Memory B cell (primary cell): Measurements from ENCODE around the gene BNC2.

Experiments used
- ATAC-seq: fragments of 150-1000 bp; cut with Tn5 transposase; 2 replicates; pipeline ENCODE4 v1.10.0; 2021; ENCODE audit warnings: low read depth, mild to moderate bottlenecking, moderate library complexity
- DNase-seq, 2 donors: peaks; one replicate each; pipeline ENCODE4 v3.0.0; 2022; ENCODE audit warnings: low spot score in 2 of 2
- H3K27ac Mint-ChIP-seq: one replicate; pipeline ENCODE4 v1.8.0; 2022; ENCODE audit warnings: mild to moderate bottlenecking, moderate library complexity, mixed read lengths
- H3K27me3 Mint-ChIP-seq: one replicate; pipeline ENCODE4 v1.8.0; 2022; ENCODE audit warnings: mixed read lengths
- H3K36me3 Mint-ChIP-seq: one replicate; pipeline ENCODE4 v1.8.0; 2022; ENCODE audit warnings: mild to moderate bottlenecking, mixed read lengths
- H3K4me1 Mint-ChIP-seq: one replicate; pipeline ENCODE4 v1.8.0; 2022; ENCODE audit warnings: mixed read lengths
- H3K4me3 Mint-ChIP-seq: one replicate; pipeline ENCODE4 v1.8.0; 2022; ENCODE audit warnings: mild to moderate bottlenecking, moderate library complexity, mixed read lengths
- H3K9me3 Mint-ChIP-seq: one replicate; pipeline ENCODE4 v1.8.0; 2022; ENCODE audit warnings: mixed read lengths

The BNC2 gene

GRCh38 chr9:16775330-16775729 lies 95.1 kb downstream of the BNC2 start:
- Mint-ChIP-seq H3K27me3 (no peaks in the 10 kb centered on the region), H3K36me3 (no peaks in the 10 kb centered on the region), H3K27ac (no peak overlapping the region), H3K9me3 (peaks cover 1% of the 10 kb centered on the region), H3K4me3 (no peak overlapping the region), H3K4me1 (no peaks in the 10 kb centered on the region)
- DNase-seq, result no peak
- ATAC-seq, result no peak

GRCh38 chr9:16773617-16774016 lies 96.9 kb downstream of the BNC2 start:
- Mint-ChIP-seq H3K27ac (no peak overlapping the region), H3K36me3 (no peaks in the 10 kb centered on the region), H3K4me1 (no peaks in the 10 kb centered on the region), H3K4me3 (no peak overlapping the region), H3K27me3 (no peaks in the 10 kb centered on the region), H3K9me3 (peaks cover 2% of the 10 kb centered on the region)
- DNase-seq (no peak), ATAC-seq (no peak)

GRCh38 chr9:16773116-16773515 lies 97.4 kb downstream of the BNC2 start:
- Mint-ChIP-seq H3K4me3 (no peak overlapping the region), H3K9me3 (peaks cover 5% of the 10 kb centered on the region), H3K27me3 (no peaks in the 10 kb centered on the region), H3K27ac (no peak overlapping the region), H3K4me1 (no peaks in the 10 kb centered on the region), H3K36me3 (no peaks in the 10 kb centered on the region)
- DNase-seq (no peak), ATAC-seq (no peak)

- ATAC-seq, result no peak
- H3K27ac Mint-ChIP-seq, result no peak overlapping the region
- no peaks in the 10 kb centered on the region for H3K4me1 Mint-ChIP-seq
Measured at GRCh38 chr9:16771356-16771755, 99.1 kb downstream of the BNC2 start.

GRCh38 chr9:16769291-16769690 lies 101.2 kb downstream of the BNC2 start:
- Mint-ChIP-seq H3K9me3 (peaks cover 6% of the 10 kb centered on the region), H3K4me1 (no peaks in the 10 kb centered on the region), H3K36me3 (no peaks in the 10 kb centered on the region), H3K4me3 (no peak overlapping the region), H3K27ac (no peak overlapping the region), H3K27me3 (no peaks in the 10 kb centered on the region)
- no peak for DNase-seq
- ATAC-seq, result no peak

More at GRCh38 chr9:16771356-16771755, 99.1 kb downstream of the BNC2 start:
- Mint-ChIP-seq H3K4me3 (no peak overlapping the region), H3K27me3 (no peaks in the 10 kb centered on the region), H3K9me3 (peaks cover 6% of the 10 kb centered on the region), H3K36me3 (no peaks in the 10 kb centered on the region)
- no peak for DNase-seq

GRCh38 chr9:16768816-16769215 lies 101.7 kb downstream of the BNC2 start:
- DNase-seq (no peak), ATAC-seq (no peak)
- Mint-ChIP-seq H3K4me3 (no peak overlapping the region), H3K27me3 (no peaks in the 10 kb centered on the region), H3K4me1 (no peaks in the 10 kb centered on the region), H3K27ac (no peak overlapping the region), H3K36me3 (no peaks in the 10 kb centered on the region), H3K9me3 (peaks cover 6% of the 10 kb centered on the region)

GRCh38 chr9:16767366-16767765 lies 103.1 kb downstream of the BNC2 start:
- Mint-ChIP-seq H3K36me3 (no peaks in the 10 kb centered on the region), H3K9me3 (peaks cover 6% of the 10 kb centered on the region), H3K4me3 (no peak overlapping the region), H3K27me3 (no peaks in the 10 kb centered on the region), H3K4me1 (no peaks in the 10 kb centered on the region), H3K27ac (no peak overlapping the region)
- ATAC-seq (no peak), DNase-seq (no peak)

GRCh38 chr9:16763946-16764345 lies 106.5 kb downstream of the BNC2 start:
- no peaks in the 10 kb centered on the region for H3K4me1 Mint-ChIP-seq

GRCh38 chr9:16755467-16756160 lies 114.9 kb downstream of the BNC2 start:
- no peak overlapping the region for H3K4me3 Mint-ChIP-seq
- no peaks in the 10 kb centered on the region for H3K27me3 Mint-ChIP-seq
- DNase-seq, result no peak
- H3K4me1 Mint-ChIP-seq, result no peaks in the 10 kb centered on the region
- no peaks in the 10 kb centered on the region for H3K36me3 Mint-ChIP-seq
- no peak for ATAC-seq
- no peak overlapping the region for H3K27ac Mint-ChIP-seq
- H3K9me3 Mint-ChIP-seq, result peaks cover 2% of the 10 kb centered on the region

More at GRCh38 chr9:16763946-16764345, 106.5 kb downstream of the BNC2 start:
- peaks cover 8% of the 10 kb centered on the region for H3K9me3 Mint-ChIP-seq
- no peak overlapping the region for H3K27ac Mint-ChIP-seq
- DNase-seq, result no peak
- H3K36me3 Mint-ChIP-seq, result no peaks in the 10 kb centered on the region
- H3K27me3 Mint-ChIP-seq, result no peaks in the 10 kb centered on the region
- no peak overlapping the region for H3K4me3 Mint-ChIP-seq
- no peak for ATAC-seq

GRCh38 chr9:16754662-16755061 lies 115.8 kb downstream of the BNC2 start:
- Mint-ChIP-seq H3K27me3 (no peaks in the 10 kb centered on the region), H3K4me3 (no peak overlapping the region), H3K4me1 (no peaks in the 10 kb centered on the region), H3K36me3 (no peaks in the 10 kb centered on the region), H3K27ac (no peak overlapping the region), H3K9me3 (peaks cover 7% of the 10 kb centered on the region)
- ATAC-seq (no peak), DNase-seq (no peak)

- Mint-ChIP-seq H3K36me3 (no peaks in the 10 kb centered on the region), H3K9me3 (peaks cover 7% of the 10 kb centered on the region), H3K27me3 (no peaks in the 10 kb centered on the region), H3K4me1 (no peaks in the 10 kb centered on the region), H3K27ac (no peak overlapping the region), H3K4me3 (no peak overlapping the region)
- no peak for DNase-seq
- no peak for ATAC-seq
Measured at GRCh38 chr9:16753256-16753655, 117.2 kb downstream of the BNC2 start.

- Mint-ChIP-seq H3K9me3 (peaks cover 8% of the 10 kb centered on the region), H3K4me1 (no peaks in the 10 kb centered on the region), H3K4me3 (no peak overlapping the region), H3K27ac (no peak overlapping the region), H3K27me3 (no peaks in the 10 kb centered on the region), H3K36me3 (no peaks in the 10 kb centered on the region)
- ATAC-seq (no peak), DNase-seq (no peak)
Measured at GRCh38 chr9:16752601-16753000, 117.9 kb downstream of the BNC2 start.

- Mint-ChIP-seq H3K27me3 (no peaks in the 10 kb centered on the region), H3K4me3 (no peak overlapping the region), H3K9me3 (peaks cover 6% of the 10 kb centered on the region), H3K27ac (no peak overlapping the region), H3K36me3 (no peaks in the 10 kb centered on the region), H3K4me1 (no peaks in the 10 kb centered on the region)
- no peak for DNase-seq
- no peak for ATAC-seq
Measured at GRCh38 chr9:16750553-16750952, 119.9 kb downstream of the BNC2 start.

GRCh38 chr9:16745359-16745758 lies 125.1 kb downstream of the BNC2 start:
- no peaks in the 10 kb centered on the region for H3K4me1 Mint-ChIP-seq
- no peak overlapping the region for H3K27ac Mint-ChIP-seq
- no peaks in the 10 kb centered on the region for H3K27me3 Mint-ChIP-seq
- peaks cover 6% of the 10 kb centered on the region for H3K9me3 Mint-ChIP-seq
- ATAC-seq (no peak), DNase-seq (no peak)
- H3K4me3 Mint-ChIP-seq, result no peak overlapping the region
- no peaks in the 10 kb centered on the region for H3K36me3 Mint-ChIP-seq

GRCh38 chr9:16744394-16744793 lies 126.1 kb downstream of the BNC2 start:
- Mint-ChIP-seq H3K27ac (no peak overlapping the region), H3K27me3 (no peaks in the 10 kb centered on the region), H3K4me3 (no peak overlapping the region), H3K9me3 (peaks cover 4% of the 10 kb centered on the region), H3K36me3 (no peaks in the 10 kb centered on the region), H3K4me1 (no peaks in the 10 kb centered on the region)
- DNase-seq (no peak), ATAC-seq (no peak)
